Fibroblast of the conjunctiva (primary cell): Measurements from ENCODE around the gene CTIF.

ENCODE experiments used
- DNase-seq: peaks from one replicate; pipeline ENCODE4 v3.0.0-alpha.2; 2010; ENCODE audit warnings: low read depth

Gene CTIF

GRCh38 chr18:48551100-48551499, 12.3 kb downstream of the CTIF start:
- DNase-seq: no peak

GRCh38 chr18:48552130-48552529, 13.3 kb downstream of the CTIF start:
- no peak for DNase-seq

- DNase-seq: no peak
Measured at GRCh38 chr18:48553236-48553635, 14.4 kb downstream of the CTIF start.

DNA sequence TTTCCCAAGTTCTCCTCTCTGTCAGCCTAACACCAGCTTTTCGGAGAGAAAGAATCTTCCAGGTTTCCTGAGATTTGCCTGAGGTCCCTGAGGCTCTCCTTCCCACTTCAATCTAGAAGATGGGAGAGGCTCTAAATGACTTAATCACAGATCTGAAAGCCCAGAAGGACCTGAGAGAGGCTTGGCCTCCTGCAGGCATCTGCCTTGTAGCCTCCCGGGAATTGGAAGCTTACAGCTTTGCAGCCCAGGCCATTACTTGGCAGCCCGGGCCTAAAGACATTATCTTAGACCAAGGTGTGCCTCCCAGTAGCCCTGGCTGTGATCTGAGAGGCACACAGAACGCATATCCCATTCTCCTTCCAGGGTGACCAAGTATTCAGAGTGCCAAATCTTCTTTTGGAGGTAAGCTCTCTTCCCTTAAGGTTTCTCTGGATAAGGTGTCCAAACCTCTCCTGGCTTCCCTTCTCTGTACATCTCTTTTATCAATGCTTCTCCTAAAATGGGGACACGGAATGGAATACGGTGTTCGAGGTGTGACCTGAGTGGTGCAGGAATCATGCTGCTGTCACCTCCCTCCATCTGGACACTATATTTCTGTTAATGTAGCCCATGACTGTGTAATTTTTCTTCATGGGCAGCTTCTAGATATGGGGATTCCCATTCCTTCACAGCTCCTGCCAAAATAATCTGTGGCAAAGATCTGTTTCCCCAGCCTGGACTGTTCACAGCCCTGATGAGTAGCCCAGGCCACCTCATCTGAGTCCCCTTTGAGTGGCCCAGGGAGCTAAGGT, 16.0 kb downstream of the CTIF start:
- DNase-seq: no peak

- DNase-seq: no peak
Measured at GRCh38 chr18:48555465-48555995, 16.7 kb downstream of the CTIF start.

DNA sequence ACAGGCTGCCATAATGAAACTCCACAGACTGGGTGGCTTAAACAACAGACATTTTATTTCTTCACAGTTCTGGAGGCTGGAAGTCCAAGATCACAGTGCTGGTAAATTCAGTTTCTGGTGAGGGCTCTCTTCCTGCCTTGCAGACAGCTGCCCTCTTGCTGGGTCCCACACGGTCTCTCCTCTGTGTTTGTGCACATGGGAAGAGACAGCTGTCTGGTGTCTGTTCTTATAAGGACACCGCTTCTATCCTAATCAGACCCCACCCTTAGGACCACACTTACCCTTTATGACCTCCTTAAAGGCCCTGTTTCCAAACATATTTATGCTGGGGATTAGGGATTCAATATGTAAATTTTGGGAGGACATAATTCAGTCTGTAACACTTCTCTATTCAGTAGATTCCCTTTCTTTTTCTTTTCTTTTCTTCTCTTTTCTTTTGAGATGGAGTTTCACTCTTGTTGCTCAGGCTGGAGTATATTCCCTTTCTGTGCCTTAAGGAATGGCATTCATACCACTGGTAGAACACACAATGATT, 18.9 kb downstream of the CTIF start:
- DNase-seq: no peak

DNA sequence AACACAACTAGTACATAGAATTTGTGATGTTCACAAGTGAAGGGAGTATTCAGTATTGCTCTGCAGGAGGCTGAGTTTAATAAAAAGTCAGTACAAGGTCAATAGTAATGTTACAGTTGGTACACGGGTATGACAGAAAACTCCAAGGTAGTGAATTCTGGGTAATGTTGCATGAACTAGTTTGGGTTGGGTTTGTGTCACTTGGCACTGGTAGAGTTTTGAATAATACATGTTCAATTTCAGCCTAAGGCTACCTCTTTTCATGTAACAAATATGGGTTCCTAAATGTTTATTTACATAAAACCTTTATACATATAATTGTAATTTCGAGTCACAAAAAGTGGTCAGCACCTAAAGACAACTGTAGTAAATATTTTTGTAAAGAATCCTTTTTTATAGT, 19.4 kb downstream of the CTIF start:
- DNase-seq: no peak

GRCh38 chr18:48560491-48560890, 21.7 kb downstream of the CTIF start:
- no peak for DNase-seq

GRCh38 chr18:48562075-48562474, 23.2 kb downstream of the CTIF start:
- DNase-seq: no peak

- no peak for DNase-seq
Measured at GRCh38 chr18:48563027-48563426, 24.2 kb downstream of the CTIF start.

GRCh38 chr18:48564139-48564538, 25.3 kb downstream of the CTIF start:
- no peak for DNase-seq

- DNase-seq: no peak
Measured at GRCh38 chr18:48565105-48565504, 26.3 kb downstream of the CTIF start.

DNA sequence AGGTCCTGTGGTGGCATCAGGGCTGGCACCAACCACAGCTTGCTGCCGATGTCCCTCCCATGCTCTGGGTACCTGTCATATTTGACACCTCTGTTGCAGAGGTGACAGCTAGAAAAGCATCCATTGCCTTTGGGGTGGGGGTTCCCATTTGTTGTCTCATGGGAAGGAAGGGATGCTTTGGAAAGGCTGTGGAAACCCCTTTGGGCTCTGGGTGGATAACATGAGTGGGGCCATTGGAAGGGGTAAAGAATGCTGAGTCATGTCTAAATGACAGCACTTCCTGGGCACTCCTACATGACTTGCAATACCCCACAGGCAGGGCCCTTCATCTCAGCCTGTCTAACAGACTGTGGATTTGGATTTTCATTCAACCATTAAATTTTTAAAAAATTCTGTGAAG, 27.8 kb downstream of the CTIF start:
- no peak for DNase-seq

- no peak for DNase-seq
Measured at GRCh38 chr18:48567388-48567787, 28.6 kb downstream of the CTIF start.

- no peak for DNase-seq
Measured at GRCh38 chr18:48569139-48569914, 30.5 kb downstream of the CTIF start.

DNA sequence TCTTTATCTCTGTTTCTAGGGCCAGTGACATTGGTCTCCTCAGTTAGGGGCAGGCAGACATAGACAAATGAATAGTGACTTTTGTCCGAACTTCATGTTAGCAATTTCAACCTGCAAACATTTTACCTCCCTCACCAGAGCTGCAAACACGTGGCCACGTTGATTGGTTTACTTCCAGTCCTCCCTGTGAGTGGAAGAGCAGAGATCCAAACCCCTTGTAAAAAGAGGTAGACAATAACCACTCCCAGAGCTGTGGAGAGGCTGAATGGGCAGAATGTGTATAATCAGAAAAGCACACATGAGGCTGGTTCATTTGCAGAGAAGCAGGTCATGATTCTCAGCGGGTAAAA, 31.1 kb downstream of the CTIF start:
- no peak for DNase-seq

DNA sequence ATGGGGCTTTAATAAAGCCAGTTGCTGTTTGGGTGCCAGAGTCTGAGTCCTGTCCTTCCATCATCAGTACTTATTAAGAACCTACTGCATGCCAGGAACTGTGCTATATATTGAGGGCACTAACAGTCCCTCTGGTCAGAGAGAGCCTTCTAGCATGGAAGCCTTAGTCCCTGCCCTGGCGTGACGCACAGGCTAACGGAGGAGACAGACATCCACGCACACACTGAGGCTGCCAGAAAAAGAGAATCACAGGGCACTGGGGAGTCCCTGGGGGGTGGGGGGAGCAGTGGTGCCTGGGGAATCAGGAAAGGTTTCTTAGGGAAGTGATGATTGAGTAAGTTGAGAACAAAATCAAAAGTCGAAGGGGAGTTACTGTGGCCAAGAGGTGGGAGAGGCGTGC, 31.5 kb downstream of the CTIF start:
- DNase-seq: no peak

GRCh38 chr18:48571639-48572384, 33.0 kb downstream of the CTIF start:
- DNase-seq: no peak

GRCh38 chr18:48572402-48573126, 33.7 kb downstream of the CTIF start:
- no peak for DNase-seq

DNA sequence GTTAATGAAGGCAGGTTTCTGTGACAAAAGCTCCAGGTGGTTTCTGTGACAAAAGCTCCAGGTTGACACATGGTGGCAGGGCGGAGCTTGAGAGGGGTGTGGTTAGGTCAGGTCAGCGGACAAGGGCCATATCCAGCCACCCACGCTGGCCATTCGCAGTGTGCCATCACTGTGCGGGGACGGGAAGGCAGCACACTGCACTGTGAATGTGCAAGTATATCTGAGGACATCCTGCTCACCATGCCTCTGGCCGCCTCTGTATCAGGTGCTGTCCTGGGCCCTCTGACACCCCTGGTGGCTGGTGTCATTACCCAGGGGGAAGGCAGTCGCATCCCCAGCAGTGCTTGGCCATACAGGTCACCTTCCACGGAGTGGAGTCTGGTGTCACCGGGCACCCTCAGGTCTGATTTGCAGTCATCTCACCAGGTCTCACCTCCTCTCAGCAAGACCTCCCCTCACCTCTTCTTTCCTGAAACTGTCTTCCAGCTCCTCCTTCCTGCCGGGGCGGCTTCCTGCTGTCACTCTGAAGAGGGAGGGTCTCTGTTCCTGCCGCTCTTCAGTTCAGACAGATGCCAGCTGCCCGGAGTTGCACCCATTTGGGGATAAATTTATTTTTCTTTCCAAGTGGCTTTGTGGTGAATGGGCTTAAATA, 34.9 kb downstream of the CTIF start:
- no peak for DNase-seq

GRCh38 chr18:48574667-48575300, 36.0 kb downstream of the CTIF start:
- DNase-seq: no peak
